ENCODE data around the gene UTY. TPM values are rescaled to one million over a fixed set of nuclear protein-coding genes. Genes with fewer than 3 reads are reported as not detected.

Gene UTY
- total and polyA plus RNA-seq, 3 donors from 2014 or later: 6.7 to 58.5 (median 55.8) TPM

GRCh38 chrY:13347106-13347505 lies 132.7 kb downstream of the UTY start:
- no peaks in the 10 kb centered on the region for H3K27me3 ChIP-seq
- no peak for DNase-seq
- intact Hi-C loops (cut with DNase I; ENCODE audit: low total_unique reads): no loop called here
- no peak overlapping the region for H3K4me3 ChIP-seq
- H3K9me3 ChIP-seq: no peaks in the 10 kb centered on the region
- WGBS, 2 donors: 80 to 97% methylated on average over 5 of the region's 5 CpGs
- no peaks in the 10 kb centered on the region for H3K36me3 ChIP-seq (ENCODE audit: low read depth, missing control alignments)
- no peak for TF ChIP-seq POLR2A (IDR thresholded peaks at IDR 0.05)
- TF ChIP-seq, protein P1, sequence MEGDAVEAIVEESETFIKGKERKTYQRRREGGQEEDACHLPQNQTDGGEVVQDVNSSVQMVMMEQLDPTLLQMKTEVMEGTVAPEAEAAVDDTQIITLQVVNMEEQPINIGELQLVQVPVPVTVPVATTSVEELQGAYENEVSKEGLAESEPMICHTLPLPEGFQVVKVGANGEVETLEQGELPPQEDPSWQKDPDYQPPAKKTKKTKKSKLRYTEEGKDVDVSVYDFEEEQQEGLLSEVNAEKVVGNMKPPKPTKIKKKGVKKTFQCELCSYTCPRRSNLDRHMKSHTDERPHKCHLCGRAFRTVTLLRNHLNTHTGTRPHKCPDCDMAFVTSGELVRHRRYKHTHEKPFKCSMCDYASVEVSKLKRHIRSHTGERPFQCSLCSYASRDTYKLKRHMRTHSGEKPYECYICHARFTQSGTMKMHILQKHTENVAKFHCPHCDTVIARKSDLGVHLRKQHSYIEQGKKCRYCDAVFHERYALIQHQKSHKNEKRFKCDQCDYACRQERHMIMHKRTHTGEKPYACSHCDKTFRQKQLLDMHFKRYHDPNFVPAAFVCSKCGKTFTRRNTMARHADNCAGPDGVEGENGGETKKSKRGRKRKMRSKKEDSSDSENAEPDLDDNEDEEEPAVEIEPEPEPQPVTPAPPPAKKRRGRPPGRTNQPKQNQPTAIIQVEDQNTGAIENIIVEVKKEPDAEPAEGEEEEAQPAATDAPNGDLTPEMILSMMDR (IDR thresholded peaks at IDR 0.05): no peak
- H3K4me1 ChIP-seq: no peaks in the 10 kb centered on the region
- no peak overlapping the region for H3K27ac ChIP-seq

DNA sequence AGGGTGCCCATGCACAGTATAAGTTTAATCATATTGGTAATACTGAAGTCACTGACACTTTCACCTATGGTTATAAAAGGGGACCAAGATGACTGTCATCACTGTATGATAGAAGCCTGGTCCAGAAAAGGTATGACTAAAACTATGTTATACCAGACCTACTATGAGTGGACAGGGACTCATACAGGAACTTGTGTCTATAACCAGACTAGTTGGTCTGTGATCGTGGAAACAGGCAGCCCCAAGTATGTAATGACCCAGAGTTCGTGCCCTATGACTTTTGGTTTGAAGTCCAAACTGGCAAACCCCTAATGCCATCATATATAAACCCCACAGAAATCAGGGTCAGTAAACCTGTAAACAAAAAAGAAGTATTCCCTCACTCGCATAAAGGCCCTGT lies 134.3 kb downstream of the UTY start:
- intact Hi-C loops (cut with DNase I; ENCODE audit: low total_unique reads): no loop called here
- no peak overlapping the region for H3K27ac ChIP-seq
- WGBS, 2 donors: 86 to 90% methylated on average over 1 to 3 of the region's 3 CpGs
- no peaks in the 10 kb centered on the region for H3K4me1 ChIP-seq
- H3K9me3 ChIP-seq: no peaks in the 10 kb centered on the region
- DNase-seq: no peak
- H3K27me3 ChIP-seq: no peaks in the 10 kb centered on the region
- TF ChIP-seq, protein P1 (IDR thresholded peaks at IDR 0.05): no peak
- TF ChIP-seq POLR2A (IDR thresholded peaks at IDR 0.05): no peak
- H3K36me3 ChIP-seq (ENCODE audit: low read depth, missing control alignments): no peaks in the 10 kb centered on the region
- no peak overlapping the region for H3K4me3 ChIP-seq

- WGBS, 2 donors: 72 to 90% methylated on average over 7 to 8 of the region's 8 CpGs
- no peaks in the 10 kb centered on the region for H3K36me3 ChIP-seq (ENCODE audit: low read depth, missing control alignments)
- no peaks in the 10 kb centered on the region for H3K4me1 ChIP-seq
- no peak overlapping the region for H3K27ac ChIP-seq
- no peak overlapping the region for H3K4me3 ChIP-seq
- peak; percentile 59 for DNase-seq
- H3K9me3 ChIP-seq: no peaks in the 10 kb centered on the region
- no peak for TF ChIP-seq POLR2A (IDR thresholded peaks at IDR 0.05)
- TF ChIP-seq, protein P1 (IDR thresholded peaks at IDR 0.05): peak in 2 of 3 experiments; percentile 3 to 26
- H3K27me3 ChIP-seq: no peaks in the 10 kb centered on the region
- intact Hi-C loops (cut with DNase I; ENCODE audit: low total_unique reads): no loop called here
These were observed 136.4 kb downstream of the UTY start for GRCh38 chrY:13343307-13343946.

GRCh38 chrY:13339939-13340338 lies 139.9 kb downstream of the UTY start:
- no peak for DNase-seq
- no peaks in the 10 kb centered on the region for H3K27me3 ChIP-seq
- TF ChIP-seq POLR2A (IDR thresholded peaks at IDR 0.05): no peak
- H3K36me3 ChIP-seq (ENCODE audit: low read depth, missing control alignments): no peaks in the 10 kb centered on the region
- WGBS, 2 donors: 50 to 67% methylated on average over 4 to 5 of the region's 5 CpGs
- no peaks in the 10 kb centered on the region for H3K9me3 ChIP-seq
- intact Hi-C loops (cut with DNase I; ENCODE audit: low total_unique reads): no loop called here
- no peak overlapping the region for H3K27ac ChIP-seq
- no peaks in the 10 kb centered on the region for H3K4me1 ChIP-seq
- H3K4me3 ChIP-seq: no peak overlapping the region

DNA sequence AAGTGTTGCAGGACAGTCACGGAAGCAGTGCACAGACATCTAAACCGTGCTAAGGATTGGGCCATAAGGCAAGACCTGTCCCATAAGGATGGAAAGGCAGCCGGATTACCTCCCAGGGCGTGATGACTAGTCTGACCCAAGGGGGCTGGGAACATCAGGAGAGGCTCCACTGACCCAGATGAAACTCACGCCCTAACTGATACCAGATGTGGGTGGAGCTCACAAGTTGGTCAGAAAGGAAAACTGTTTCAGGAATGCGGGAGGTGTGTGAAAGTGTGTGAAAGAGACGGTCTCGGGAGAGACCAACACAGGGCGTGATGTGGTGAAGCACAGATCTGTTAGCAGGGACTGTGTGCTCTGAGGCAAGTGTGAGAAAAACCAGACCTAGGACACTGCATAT lies 140.5 kb downstream of the UTY start:
- DNase-seq: no peak
- Histone ChIP-seq H3K27me3 (no peaks in the 10 kb centered on the region), H3K9me3 (no peaks in the 10 kb centered on the region), H3K27ac (no peak overlapping the region), H3K36me3 (ENCODE audit: low read depth, missing control alignments) (no peaks in the 10 kb centered on the region), H3K4me3 (no peak overlapping the region), H3K4me1 (no peaks in the 10 kb centered on the region)
- TF ChIP-seq, protein P1 (IDR thresholded peaks at IDR 0.05): no peak
- TF ChIP-seq POLR2A (IDR thresholded peaks at IDR 0.05): no peak
- intact Hi-C loops (cut with DNase I; ENCODE audit: low total_unique reads): no loop called here
- WGBS, 2 donors: 83 to 85% methylated on average over 9 of the region's 9 CpGs
